Activated CD8-positive, alpha-beta memory T cell treated with anti-CD3 and anti-CD28 coated beads for 36 hours (primary cell): ENCODE measurements around the gene PRSS38. TPM values are rescaled to one million over a fixed set of nuclear protein-coding genes. Genes with fewer than 3 reads are reported as not detected.

Source experiments
- CTCF ChIA-PET: fragments of 350-600 bp; sonication (Branson Sonifier 250); formaldehyde crosslinking; loops from one replicate; lab custom pipeline; 2021; ENCODE audit warnings: antibody characterized with exemption; lab: Charles Lee
- POLR2A ChIA-PET: fragments of 350-600 bp; sonication (Branson Sonifier 250); formaldehyde crosslinking; loops from one replicate; lab custom pipeline; 2021; ENCODE audit warnings: antibody characterized with exemption; lab: Charles Lee
- total RNA-seq, 2 experiments: library from RNA; stranded (reverse); gene quantifications; one replicate each; pipeline ENCODE4 v1.2.3, GENCODE V29; 2021

Gene PRSS38
- total RNA-seq, 2 experiments from 2014 or later, result not detected

DNA sequence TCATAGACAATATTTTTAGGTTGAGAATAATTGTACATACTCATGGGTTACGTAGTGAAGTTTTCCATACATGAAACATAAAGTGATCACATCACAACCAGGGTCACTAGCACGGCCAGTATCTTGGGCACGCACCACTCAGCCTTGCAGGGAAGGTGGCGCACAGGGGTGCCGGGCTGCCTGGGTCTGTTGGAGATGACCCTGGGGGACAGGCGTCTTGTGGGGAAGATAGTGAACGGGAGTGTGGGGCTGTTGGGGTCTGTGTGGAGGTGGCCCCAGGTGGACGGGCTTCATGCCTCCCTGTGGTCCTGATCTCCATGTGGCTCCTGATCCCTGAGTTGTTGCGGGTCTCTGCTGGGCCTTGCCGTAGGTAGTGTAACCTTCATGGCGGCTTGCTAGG, 38.3 kb upstream of the PRSS38 start:
- CTCF ChIA-PET, result no interaction called here
- POLR2A ChIA-PET, result no interaction called here

- ChIA-PET POLR2A (no interaction called here), CTCF (interaction anchor here (1.6 kb wide), 1 partner anchor 15 kb away, joined by 4 read pairs; no protein-coding TSS in a partner anchor)
These were observed 37.8 kb upstream of the PRSS38 start for GRCh38 chr1:227777646-227778045.

DNA sequence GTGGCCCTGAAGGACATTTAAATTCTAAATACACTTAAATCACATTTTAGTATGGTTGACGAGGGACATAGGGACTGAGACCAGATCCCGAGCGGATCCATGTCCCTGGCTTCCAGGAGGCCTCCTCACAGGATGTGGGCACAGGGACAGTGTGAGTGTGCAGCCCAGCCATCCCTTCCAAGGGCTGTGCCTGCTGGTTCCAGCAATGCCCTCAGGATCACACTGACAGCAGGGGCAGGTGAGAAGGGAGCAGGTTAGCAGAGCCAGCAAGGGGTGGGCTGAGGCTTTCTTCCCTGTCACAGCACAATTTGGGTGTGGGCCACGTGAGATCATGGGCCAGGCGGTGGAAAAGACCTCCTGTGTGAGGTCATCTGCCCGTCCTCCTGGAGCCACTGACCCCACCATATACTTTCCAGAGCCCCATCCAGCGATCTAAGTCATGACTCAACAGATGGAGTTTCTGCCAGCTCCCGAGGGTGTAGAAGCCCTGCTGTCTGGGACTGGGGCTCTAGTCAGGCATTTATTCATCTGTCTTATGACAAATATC, 37.0 kb upstream of the PRSS38 start:
- CTCF ChIA-PET, result interaction anchor here (1.6 kb wide), 1 partner anchor 15 kb away, joined by 4 read pairs; no protein-coding TSS in a partner anchor

GRCh38 chr1:227779021-227779441, 36.4 kb upstream of the PRSS38 start:
- CTCF ChIA-PET, result interaction anchor here (1.6 kb wide), 1 partner anchor 16 kb away, joined by 4 read pairs; no protein-coding TSS in a partner anchor
- POLR2A ChIA-PET, result no interaction called here

More for the DNA sequence above, 37.0 kb upstream of the PRSS38 start:
- POLR2A ChIA-PET, result no interaction called here

GRCh38 chr1:227779685-227780084, 35.8 kb upstream of the PRSS38 start:
- ChIA-PET POLR2A (no interaction called here), CTCF (interaction anchor here (0.6 kb wide), 1 partner anchor 174 kb away, joined by 3 read pairs; no protein-coding TSS in a partner anchor)

GRCh38 chr1:227780101-227781044, 35.1 kb upstream of the PRSS38 start:
- POLR2A ChIA-PET, result no interaction called here
- CTCF ChIA-PET, result interaction anchor here (0.6 kb wide), 1 partner anchor 173 kb away, joined by 3 read pairs; no protein-coding TSS in a partner anchor

- ChIA-PET CTCF (interaction anchor here (0.6 kb wide), 1 partner anchor 22 kb away, joined by 3 read pairs; no protein-coding TSS in a partner anchor), POLR2A (no interaction called here)
These were observed 34.1 kb upstream of the PRSS38 start for GRCh38 chr1:227781314-227781930.

GRCh38 chr1:227782226-227782625, 33.2 kb upstream of the PRSS38 start:
- POLR2A ChIA-PET, result no interaction called here
- CTCF ChIA-PET, result no interaction called here

GRCh38 chr1:227785094-227785804, 30.2 kb upstream of the PRSS38 start:
- POLR2A ChIA-PET, result no interaction called here
- CTCF ChIA-PET, result no interaction called here

- ChIA-PET POLR2A (no interaction called here), CTCF (no interaction called here)
These were observed 29.4 kb upstream of the PRSS38 start for GRCh38 chr1:227785805-227786671.

GRCh38 chr1:227786673-227787512, 28.6 kb upstream of the PRSS38 start:
- CTCF ChIA-PET, result interaction anchor here (1.1 kb wide), 1 partner anchor 24 kb away, joined by 3 read pairs; no protein-coding TSS in a partner anchor
- POLR2A ChIA-PET, result interaction anchor here (1.2 to 1.3 kb wide), 2 partner anchors 21 to 244 kb away, joined by 3 to 4 read pairs; no protein-coding TSS in a partner anchor

DNA sequence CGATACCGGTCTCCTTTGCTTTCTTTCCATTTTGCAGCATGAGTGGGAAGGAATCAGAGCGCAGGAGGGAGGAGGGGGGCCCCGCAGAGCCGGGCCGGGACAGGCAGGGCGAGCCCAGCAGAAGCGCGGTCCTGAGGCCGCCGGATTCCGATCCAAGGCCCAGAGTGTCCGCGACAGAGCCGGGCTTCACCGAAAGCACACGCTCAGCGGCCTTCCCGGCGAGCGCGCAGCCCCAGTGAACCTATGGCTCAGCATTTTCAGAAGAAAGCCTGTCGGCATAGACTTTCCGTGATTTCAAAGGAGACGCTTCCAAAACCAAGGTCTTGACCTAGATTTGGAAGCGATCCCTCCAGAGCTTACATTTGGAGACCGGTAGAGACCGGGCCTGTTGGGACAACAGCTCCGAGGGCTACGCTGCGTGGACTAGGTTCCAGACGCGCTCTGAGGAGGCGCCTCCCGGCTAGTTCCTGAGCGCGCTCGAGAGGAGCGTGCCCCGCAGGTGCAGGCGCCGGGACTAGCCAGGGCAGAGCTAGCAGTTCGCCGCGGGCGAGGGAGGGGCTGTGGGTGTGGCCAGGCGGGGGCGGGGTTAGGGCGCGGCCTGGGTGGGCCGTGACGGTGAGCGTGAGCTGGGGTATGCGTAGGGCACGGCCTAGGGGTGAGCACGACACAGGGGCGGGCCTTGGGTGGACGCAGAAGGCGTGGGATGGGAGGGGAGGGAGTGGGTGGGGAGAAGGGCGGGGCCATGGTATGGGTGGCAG, 27.8 kb upstream of the PRSS38 start:
- ChIA-PET POLR2A (interaction anchor here (1.0 to 1.3 kb wide), 4 partner anchors 14 to 245 kb away, joined by 3 to 4 read pairs (median 4); no protein-coding TSS in a partner anchor), CTCF (interaction anchor here (1.1 to 1.2 kb wide), 2 partner anchors 21 to 25 kb away, joined by 3 to 4 read pairs; no protein-coding TSS in a partner anchor)

GRCh38 chr1:227788271-227789083, 27.0 kb upstream of the PRSS38 start:
- CTCF ChIA-PET, result interaction anchor here (1.2 kb wide), 1 partner anchor 22 kb away, joined by 4 read pairs; no protein-coding TSS in a partner anchor
- POLR2A ChIA-PET, result interaction anchor here (0.5 to 1.3 kb wide), 5 partner anchors 14 to 294 kb away, joined by 3 to 4 read pairs (median 4); partner anchors contain the start of gene ARF1

- POLR2A ChIA-PET, result interaction anchor here (0.5 kb wide), 1 partner anchor 293 kb away, joined by 3 read pairs; the partner anchor contains the start of gene ARF1
- CTCF ChIA-PET, result interaction anchor here (0.5 to 1.2 kb wide), 2 partner anchors 23 to 57 kb away, joined by 3 to 4 read pairs; no protein-coding TSS in a partner anchor
These were observed 26.1 kb upstream of the PRSS38 start for GRCh38 chr1:227789084-227790033.
